Measurements from ENCODE around the gene ADGRA1. TPM values are rescaled to one million over a fixed set of nuclear protein-coding genes. Genes with fewer than 3 reads are reported as not detected.

Gene ADGRA1
- total RNA-seq (2014; rRNA removed; shearing (Covaris generic)) (0.52 and 0.66 TPM in 2 replicates), polyA plus RNA-seq (2016; fragmentation: Nextera tagmentation; extraction: Ambion mirVana) (0.07 and 0.23 TPM in 2 replicates)
- long read RNA-seq: 0 reads

GRCh38 chr10:133087679-133088178, at the start of gene ADGRA1:
TSS of gene ADGRA1 (plus strand) at chr10:133087924. CDS start at chr10:133088910, 986 bp downstream.
- DNase-seq (ENCODE audit: low spot score): peak; percentile 74
- Histone ChIP-seq H2AFZ (peak within 1 kb of the TSS; percentile 90), H3K27me3 (ENCODE audit: insufficient read depth) (peaks cover 36% of the 10 kb centered on the region), H3F3A (replicated peaks; ENCODE audit: low read depth) (0 out of 2 replicates have a peak, but pooled peaks cover 4% of the 10 kb centered on the region), H3K4me3 (peak within 1 kb of the TSS; percentile 75), H3K79me2 (replicated peaks; ENCODE audit: insufficient read depth) (no peaks in the 10 kb centered on the region), H3K4me1 (ENCODE audit: insufficient read depth) (no peaks in the 10 kb centered on the region), H3K9me2 (ENCODE audit: insufficient read depth) (no peaks in the 10 kb centered on the region), H3K4me2 (peak within 1 kb of the TSS; percentile 87), H3K27ac (ENCODE audit: low read depth) (no peak within 1 kb of the TSS), H4K20me1 (replicated peaks; ENCODE audit: insufficient read depth) (no peaks in the 10 kb centered on the region), H3K36me3 (ENCODE audit: insufficient read depth) (no peaks in the 10 kb centered on the region)
- peaks cover 42% of the 10 kb centered on the region for H3K27me3 Mint-ChIP-seq (ENCODE audit: insufficient read depth, low read depth, poor library complexity)
- H3K27ac Mint-ChIP-seq: no peak within 1 kb of the TSS
- peak within 1 kb of the TSS; percentile 75 for H3K4me3 Mint-ChIP-seq
- no peak for TF ChIP-seq NANOG (IDR thresholded peaks at IDR 0.05; ENCODE audit: borderline replicate concordance)
- no peak for TF ChIP-seq EZH2phosphoT487 (IDR thresholded peaks at IDR 0.05; ENCODE audit: unreplicated experiment)
- TF ChIP-seq ZNF114 (CRISPR knock-in tag; IDR thresholded peaks at IDR 0.05): no peak
- no peak for TF ChIP-seq ZNF331 (CRISPR knock-in tag; IDR thresholded peaks at IDR 0.05; ENCODE audit: low read depth)
- no peak for TF ChIP-seq ETS1 (IDR thresholded peaks at IDR 0.05)
- TF ChIP-seq STAT1 (IDR thresholded peaks at IDR 0.05; ENCODE audit: unreplicated experiment): no peak
- TF ChIP-seq POLR2AphosphoS5 (IDR thresholded peaks at IDR 0.05; ENCODE audit: low read depth): no peak
- no peak for TF ChIP-seq CREB1 (CRISPR knock-in tag; IDR thresholded peaks at IDR 0.05; ENCODE audit: low read depth)
- TF ChIP-seq ZNF462 (CRISPR knock-in tag; IDR thresholded peaks at IDR 0.05): no peak
- no peak for TF ChIP-seq REST (IDR thresholded peaks at IDR 0.05; ENCODE audit: unreplicated experiment)
- no peak for TF ChIP-seq JUNB (IDR thresholded peaks at IDR 0.05; ENCODE audit: unreplicated experiment)
- no peak for TF ChIP-seq EZH2 (IDR thresholded peaks at IDR 0.05; ENCODE audit: low read depth, unreplicated experiment)
- TF ChIP-seq CTCF (conservative IDR thresholded peaks at IDR 0.05; ENCODE audit: low read depth in 2 of 2): no peak
- H3K36me3 Mint-ChIP-seq (ENCODE audit: low read depth): no peaks in the 10 kb centered on the region; the same call in 2 of the 3 replicates
- H3K9me3 Mint-ChIP-seq: no peaks in the 10 kb centered on the region; the same call in 2 of the 3 replicates
- peak; percentile 61 for ATAC-seq
- peaks cover 2% of the 10 kb centered on the region; the same call in 2 of the 3 replicates for H3K4me1 Mint-ChIP-seq
